ENCODE data around the gene FAM32A. TPM values are rescaled to one million over a fixed set of nuclear protein-coding genes. Genes with fewer than 3 reads are reported as not detected.

FAM32A gene
- total and polyA plus RNA-seq, 10 donors, result 45.8 to 105 (median 74.5) TPM

DNA sequence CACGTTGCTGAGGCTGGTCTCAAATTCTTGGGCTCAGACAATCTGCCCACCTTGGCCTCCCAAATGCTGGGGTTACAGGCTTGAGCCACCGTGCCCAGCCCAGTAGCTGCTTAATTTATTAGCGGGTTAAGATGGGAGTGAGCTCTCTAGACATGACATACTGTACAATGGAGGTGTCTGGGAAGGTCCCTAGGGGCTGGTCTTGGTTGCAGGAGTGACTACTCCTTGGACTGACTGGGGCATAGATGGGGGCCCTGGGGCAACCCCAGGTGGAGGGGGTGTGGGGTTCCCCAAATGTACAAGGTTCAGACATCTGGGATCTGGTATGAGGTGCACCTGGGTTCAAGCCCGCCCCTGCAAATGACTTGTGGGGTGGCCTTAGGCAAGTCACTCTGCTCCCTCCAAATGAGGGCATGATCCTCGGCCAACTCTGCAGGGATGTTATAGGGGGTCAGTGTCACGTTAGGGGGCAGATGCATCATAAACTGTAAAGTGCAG is 24.7 kb upstream of the FAM32A start:
- WGBS, 5 donors, result 72 to 87% (median 85%) methylated on average over 5 to 6 of the region's 6 CpGs
- DNase-seq, result no peak
- TF ChIP-seq POLR2A (IDR thresholded peaks at IDR 0.05) (no peak), POLR2AphosphoS5 (IDR thresholded peaks at IDR 0.05) (no peak)
- TF ChIP-seq, protein P1, sequence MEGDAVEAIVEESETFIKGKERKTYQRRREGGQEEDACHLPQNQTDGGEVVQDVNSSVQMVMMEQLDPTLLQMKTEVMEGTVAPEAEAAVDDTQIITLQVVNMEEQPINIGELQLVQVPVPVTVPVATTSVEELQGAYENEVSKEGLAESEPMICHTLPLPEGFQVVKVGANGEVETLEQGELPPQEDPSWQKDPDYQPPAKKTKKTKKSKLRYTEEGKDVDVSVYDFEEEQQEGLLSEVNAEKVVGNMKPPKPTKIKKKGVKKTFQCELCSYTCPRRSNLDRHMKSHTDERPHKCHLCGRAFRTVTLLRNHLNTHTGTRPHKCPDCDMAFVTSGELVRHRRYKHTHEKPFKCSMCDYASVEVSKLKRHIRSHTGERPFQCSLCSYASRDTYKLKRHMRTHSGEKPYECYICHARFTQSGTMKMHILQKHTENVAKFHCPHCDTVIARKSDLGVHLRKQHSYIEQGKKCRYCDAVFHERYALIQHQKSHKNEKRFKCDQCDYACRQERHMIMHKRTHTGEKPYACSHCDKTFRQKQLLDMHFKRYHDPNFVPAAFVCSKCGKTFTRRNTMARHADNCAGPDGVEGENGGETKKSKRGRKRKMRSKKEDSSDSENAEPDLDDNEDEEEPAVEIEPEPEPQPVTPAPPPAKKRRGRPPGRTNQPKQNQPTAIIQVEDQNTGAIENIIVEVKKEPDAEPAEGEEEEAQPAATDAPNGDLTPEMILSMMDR (IDR thresholded peaks at IDR 0.05 in 8 of 11, conservative IDR thresholded peaks at IDR 0.05 in 3 of 11), result no peak
- Histone ChIP-seq H3K27me3 (replicated peaks in 1 of 7) (no peaks in the 10 kb centered on the region), H3K4me3 (no peak overlapping the region), H3K4me1 (peaks cover 0 to 16% (median 4%) of the 10 kb centered on the region in 6 donors), H3K27ac (no peak overlapping the region), H3K9me3 (no peaks in the 10 kb centered on the region), H3K36me3 (peaks cover 0 to 31% (median 19%) of the 10 kb centered on the region in 6 donors)
- intact Hi-C loops (cut with DNase I; ENCODE audit: low total_unique reads), result no loop called here

DNA sequence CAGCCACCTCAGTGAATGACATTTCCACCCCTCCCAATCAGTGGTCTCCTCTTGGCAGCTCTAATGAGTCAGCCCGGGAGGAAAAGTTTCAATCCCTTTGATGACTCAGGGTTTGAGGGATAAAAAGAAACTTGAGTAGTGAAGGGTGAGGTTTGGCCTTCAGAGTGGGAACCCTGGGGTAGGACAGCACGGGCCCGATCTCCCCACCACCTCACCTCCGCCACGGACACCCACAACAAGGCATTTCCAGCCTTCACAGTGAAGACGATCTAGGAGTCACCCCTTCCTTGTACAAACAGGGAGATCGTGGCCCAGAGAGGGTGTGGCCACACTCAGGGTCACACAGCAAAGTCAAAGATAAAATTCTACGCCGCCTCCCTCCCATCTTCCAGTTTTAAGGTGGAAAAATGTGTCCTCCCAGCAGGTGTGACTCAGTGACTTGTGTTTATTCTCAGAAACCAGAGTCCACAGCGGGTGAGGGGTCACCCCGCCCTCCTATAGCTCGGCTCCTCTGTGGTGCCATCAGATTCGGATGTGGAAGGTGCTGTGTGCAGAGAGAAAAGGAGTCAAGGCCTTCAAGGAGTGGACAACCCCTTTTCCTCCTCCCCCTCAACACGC is 24.2 kb upstream of the FAM32A start:
- WGBS, 5 donors, result 64 to 87% (median 72%) methylated on average over 11 to 14 of the region's 14 CpGs
- intact Hi-C loops (cut with DNase I; ENCODE audit: low total_unique reads), result no loop called here

DNA sequence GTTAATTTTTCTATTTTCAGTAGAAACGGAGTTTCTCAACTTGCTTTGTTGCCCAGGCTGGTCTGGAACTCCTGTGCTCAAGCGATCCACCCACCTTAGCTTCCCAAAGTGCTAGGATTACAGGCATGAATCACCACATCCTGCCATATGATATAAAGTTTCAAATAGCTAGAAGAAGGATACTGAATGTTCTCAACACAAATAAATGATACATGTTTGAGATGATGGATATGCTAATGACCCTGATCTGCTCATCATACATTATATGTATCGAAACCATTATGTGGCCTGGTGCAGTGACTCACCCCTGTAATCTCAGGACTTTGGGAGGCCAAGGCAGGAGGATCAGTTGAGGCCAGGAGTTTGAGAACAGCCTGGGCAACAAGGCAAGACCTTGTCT is 23.4 kb upstream of the FAM32A start:
- Histone ChIP-seq H3K36me3 (peaks cover 0 to 18% (median 12%) of the 10 kb centered on the region in 6 donors), H3K4me3 (no peak overlapping the region), H3K9me3 (no peaks in the 10 kb centered on the region), H3K4me1 (peaks cover 0 to 4% (median 0%) of the 10 kb centered on the region in 6 donors), H3K27me3 (replicated peaks in 1 of 7) (no peaks in the 10 kb centered on the region), H3K27ac (no peak overlapping the region)
- WGBS, 5 donors, result 79 to 90% (median 81%) methylated on average over 3 of the region's 3 CpGs
- intact Hi-C loops (cut with DNase I; ENCODE audit: low total_unique reads), result no loop called here
- TF ChIP-seq, protein P1 (IDR thresholded peaks at IDR 0.05 in 8 of 11, conservative IDR thresholded peaks at IDR 0.05 in 3 of 11), result no peak
- TF ChIP-seq POLR2AphosphoS5 (IDR thresholded peaks at IDR 0.05) (no peak), POLR2A (IDR thresholded peaks at IDR 0.05) (no peak)
- no peak for DNase-seq

More for the DNA sequence above, 24.2 kb upstream of the FAM32A start:
- no peak for TF ChIP-seq POLR2AphosphoS5 (IDR thresholded peaks at IDR 0.05)
- TF ChIP-seq, protein P1 (IDR thresholded peaks at IDR 0.05 in 8 of 11, conservative IDR thresholded peaks at IDR 0.05 in 3 of 11), result no peak
- no peak for TF ChIP-seq POLR2A (IDR thresholded peaks at IDR 0.05)
- no peak overlapping the region for H3K27ac ChIP-seq
- H3K4me3 ChIP-seq, result no peak overlapping the region
- H3K4me1 ChIP-seq, result peaks cover 0 to 11% (median 0%) of the 10 kb centered on the region in 6 donors
- H3K27me3 ChIP-seq (replicated peaks in 1 of 7), result no peaks in the 10 kb centered on the region
- no peaks in the 10 kb centered on the region for H3K9me3 ChIP-seq
- no peak for DNase-seq
- H3K36me3 ChIP-seq, result peaks cover 0 to 26% (median 18%) of the 10 kb centered on the region in 6 donors

DNA sequence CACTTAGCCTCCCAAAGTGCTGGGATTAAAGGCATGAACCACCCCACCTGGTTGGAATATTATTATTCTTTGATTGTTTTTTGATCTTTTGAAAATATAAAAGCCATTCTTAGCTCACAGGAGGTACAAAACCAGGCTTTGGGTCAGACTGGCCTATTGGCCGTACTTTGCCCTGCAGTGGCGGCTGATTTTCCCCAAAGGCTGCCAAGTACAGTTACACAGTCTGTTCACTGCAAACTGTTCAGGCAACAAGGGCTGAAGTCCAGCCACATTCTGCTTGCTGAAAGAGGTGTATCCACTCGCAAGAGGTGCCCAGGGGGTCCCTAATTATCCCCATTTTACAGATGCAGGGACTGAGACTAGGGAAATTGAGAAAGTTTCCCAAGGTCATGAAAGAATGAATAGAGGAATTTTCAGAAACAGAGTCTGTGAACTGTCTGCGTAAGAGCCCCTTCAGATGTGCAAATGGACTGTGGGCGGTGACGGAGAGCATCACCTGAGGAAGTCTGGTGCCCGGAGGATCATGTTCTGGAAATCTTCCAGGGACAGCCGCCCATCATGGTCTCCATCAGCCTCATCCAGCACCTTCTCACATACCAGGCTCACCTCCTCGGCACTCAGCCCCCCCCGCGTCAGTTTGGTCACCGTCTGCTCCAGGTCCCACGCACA is 20.9 kb upstream of the FAM32A start:
- 88 to 94% (median 93%) methylated on average over 13 of the region's 13 CpGs for WGBS, 5 donors
- H3K4me1 ChIP-seq, result peaks cover 0 to 23% (median 8%) of the 10 kb centered on the region in 6 donors
- no peaks in the 10 kb centered on the region for H3K36me3 ChIP-seq
- no peak for TF ChIP-seq POLR2A (IDR thresholded peaks at IDR 0.05)
- intact Hi-C loops (cut with DNase I; ENCODE audit: low total_unique reads), result no loop called here
- no peak overlapping the region for H3K4me3 ChIP-seq
- DNase-seq, result no peak
- H3K9me3 ChIP-seq, result no peaks in the 10 kb centered on the region
- no peaks in the 10 kb centered on the region for H3K27me3 ChIP-seq (replicated peaks in 1 of 7)
- H3K27ac ChIP-seq, result no peak overlapping the region

Measured in spleen (tissue), 11 donors.